ENCODE results near the gene ITM2A. TPM values are rescaled to one million over a fixed set of nuclear protein-coding genes. Genes with fewer than 3 reads are reported as not detected.

Gene ITM2A
- total RNA-seq, 2 experiments from 2014 or later: not detected

GRCh38 chrX:79371640-79372039, 4.5 kb upstream of the ITM2A start:
- no TSS peak for BruUV-seq (replicated peaks)
- H3K36me3 ChIP-seq (ENCODE audit: insufficient read depth, low read length): no peaks in the 10 kb centered on the region
- no peak overlapping the region for H3K27ac ChIP-seq (ENCODE audit: low read depth, low read length, poor library complexity, severe bottlenecking)
- H3K79me2 ChIP-seq (ENCODE audit: insufficient read depth, low read depth, low read length): no peaks in the 10 kb centered on the region
- ChIA-PET CTCF (ENCODE audit: unreplicated experiment) (no interaction called here), POLR2A (no interaction called here)
- no peaks in the 10 kb centered on the region for H3K9me2 ChIP-seq (ENCODE audit: insufficient read depth, low read length)
- no peaks in the 10 kb centered on the region for H4K20me1 ChIP-seq (ENCODE audit: insufficient read depth, low read length)
- no peaks in the 10 kb centered on the region for H3K4me1 ChIP-seq (ENCODE audit: insufficient read depth, low read length, poor library complexity, severe bottlenecking)
- DNase-seq (ENCODE audit: low spot score): no peak
- intact Hi-C loops (cut with micrococcal nuclease; ENCODE audit: unreplicated experiment): no loop called here
- TF ChIP-seq CTCF (conservative IDR thresholded peaks at IDR 0.05; ENCODE audit: low read length): no peak
- no peak for TF ChIP-seq EZH2phosphoT487 (IDR thresholded peaks at IDR 0.05; ENCODE audit: borderline replicate concordance, low read depth, low read length)
- no peak overlapping the region for H2AFZ ChIP-seq (ENCODE audit: low read length)
- H3K4me2 ChIP-seq (ENCODE audit: low read length): no peak overlapping the region
- H3K4me3 ChIP-seq (ENCODE audit: low read depth, low read length, poor library complexity, severe bottlenecking): no peak overlapping the region
- no peaks in the 10 kb centered on the region for H3K9me3 ChIP-seq (ENCODE audit: low read length)

GRCh38 chrX:79371101-79371500, 4.0 kb upstream of the ITM2A start:
- TF ChIP-seq EZH2phosphoT487 (IDR thresholded peaks at IDR 0.05; ENCODE audit: borderline replicate concordance, low read depth, low read length) (no peak), CTCF (conservative IDR thresholded peaks at IDR 0.05; ENCODE audit: low read length) (no peak)
- no peaks in the 10 kb centered on the region for H3K9me3 ChIP-seq (ENCODE audit: low read length)
- no peaks in the 10 kb centered on the region for H4K20me1 ChIP-seq (ENCODE audit: insufficient read depth, low read length)
- CTCF ChIA-PET (ENCODE audit: unreplicated experiment): no interaction called here
- no TSS peak for BruUV-seq (replicated peaks)
- H3K4me1 ChIP-seq (ENCODE audit: insufficient read depth, low read length, poor library complexity, severe bottlenecking): no peaks in the 10 kb centered on the region
- H3K79me2 ChIP-seq (ENCODE audit: insufficient read depth, low read depth, low read length): no peaks in the 10 kb centered on the region
- DNase-seq (ENCODE audit: low spot score): no peak
- H3K36me3 ChIP-seq (ENCODE audit: insufficient read depth, low read length): no peaks in the 10 kb centered on the region
- no peak overlapping the region for H3K27ac ChIP-seq (ENCODE audit: low read depth, low read length, poor library complexity, severe bottlenecking)
- POLR2A ChIA-PET: no interaction called here
- no peak overlapping the region for H2AFZ ChIP-seq (ENCODE audit: low read length)
- no peaks in the 10 kb centered on the region for H3K9me2 ChIP-seq (ENCODE audit: insufficient read depth, low read length)
- no peak overlapping the region for H3K4me2 ChIP-seq (ENCODE audit: low read length)
- no peak overlapping the region for H3K4me3 ChIP-seq (ENCODE audit: low read depth, low read length, poor library complexity, severe bottlenecking)
- intact Hi-C loops (cut with micrococcal nuclease; ENCODE audit: unreplicated experiment): no loop called here

GRCh38 chrX:79369871-79370270, 2.7 kb upstream of the ITM2A start:
- Histone ChIP-seq H3K9me2 (ENCODE audit: insufficient read depth, low read length) (no peaks in the 10 kb centered on the region), H3K79me2 (ENCODE audit: insufficient read depth, low read depth, low read length) (no peaks in the 10 kb centered on the region), H2AFZ (ENCODE audit: low read length) (no peak overlapping the region), H4K20me1 (ENCODE audit: insufficient read depth, low read length) (no peaks in the 10 kb centered on the region), H3K4me2 (ENCODE audit: low read length) (no peak overlapping the region), H3K4me1 (ENCODE audit: insufficient read depth, low read length, poor library complexity, severe bottlenecking) (no peaks in the 10 kb centered on the region), H3K36me3 (ENCODE audit: insufficient read depth, low read length) (no peaks in the 10 kb centered on the region), H3K9me3 (ENCODE audit: low read length) (no peaks in the 10 kb centered on the region), H3K27ac (ENCODE audit: low read depth, low read length, poor library complexity, severe bottlenecking) (no peak overlapping the region), H3K4me3 (ENCODE audit: low read depth, low read length, poor library complexity, severe bottlenecking) (no peak overlapping the region)
- ChIA-PET POLR2A (no interaction called here), CTCF (ENCODE audit: unreplicated experiment) (no interaction called here)
- intact Hi-C loops (cut with micrococcal nuclease; ENCODE audit: unreplicated experiment): no loop called here
- BruUV-seq (replicated peaks): no TSS peak
- TF ChIP-seq EZH2phosphoT487 (IDR thresholded peaks at IDR 0.05; ENCODE audit: borderline replicate concordance, low read depth, low read length) (no peak), CTCF (conservative IDR thresholded peaks at IDR 0.05; ENCODE audit: low read length) (no peak)
- no peak for DNase-seq (ENCODE audit: low spot score)

Data from OCI-LY7 (cell line).